SK-N-SH (cell line): ENCODE data around the gene CASZ1. TPM values are rescaled to one million over a fixed set of nuclear protein-coding genes. Genes with fewer than 3 reads are reported as not detected.

Experiments used
- CTCF ChIA-PET: fragments of 300-600, 350-600 bp; formaldehyde crosslinking; extraction: SDS; loops from one replicate; lab custom pipeline; 2021; lab: Yijun Ruan, JAX
- POLR2A ChIA-PET: fragments of 350-600 bp; sonication (Branson Sonifier 250); formaldehyde crosslinking; extraction: SDS; loops from one replicate; lab custom pipeline; 2020; ENCODE audit warnings: antibody characterized with exemption, inconsistent platforms; lab: Yijun Ruan, JAX
- DNase-seq: peaks from one replicate; pipeline ENCODE4 v3.0.0; 2012
- H2AFZ ChIP-seq: fragments of 200-600 bp; sonication (generic); 2 replicates; pipeline ENCODE4 v1.8.1; 2016; ENCODE audit warnings: antibody characterized with exemption, mild to moderate bottlenecking, low read depth
- H3F3A ChIP-seq: fragments of 200-600 bp; sonication (generic); replicated peaks from 2 replicates; pipeline ENCODE3; 2016; ENCODE audit warnings: antibody characterized with exemption, mild to moderate bottlenecking; ENCODE audit not compliant: insufficient read depth
- H3K27ac ChIP-seq, 2 experiments: fragments of 200-500 bp in 1 of 2; fragments of 200-600 bp in 1 of 2; sonication (Bioruptor generic) in 1 of 2; sonication (generic), shearing (Covaris generic) in 1 of 2; 2 replicates each; pipeline versions ENCODE4 v1.5.1 to v1.6.1; 2014 to 2016; ENCODE audit warnings: low read depth in 2 of 2, inconsistent platforms in 1 of 2, low read length in 1 of 2, mild to moderate bottlenecking in 1 of 2, mixed read lengths in 1 of 2
- H3K27me3 ChIP-seq: fragments of 200-600 bp; sonication (generic), shearing (Covaris generic); 2 replicates; pipeline ENCODE4 v1.6.1; 2016; ENCODE audit warnings: mixed run types; ENCODE audit not compliant: insufficient read depth
- H3K36me3 ChIP-seq, 2 experiments: fragments of 200-500 bp in 1 of 2; fragments of 200-600 bp in 1 of 2; sonication (Bioruptor generic) in 1 of 2; sonication (generic) in 1 of 2; replicated peaks in 1 of 2; 2 replicates each; pipeline versions ENCODE3 to v1.5.1; 2014 to 2016; ENCODE audit warnings: low read length in 1 of 2, mild to moderate bottlenecking in 1 of 2; ENCODE audit not compliant: insufficient read depth in 2 of 2, control insufficient read depth in 1 of 2
- H3K4me1 ChIP-seq, 2 experiments: fragments of 200-500 bp in 1 of 2; fragments of 200-600 bp in 1 of 2; sonication (Bioruptor generic) in 1 of 2; sonication (generic), shearing (Covaris generic) in 1 of 2; 2 replicates each; pipeline versions ENCODE4 v1.5.1 to v1.6.1; 2014 to 2016; ENCODE audit warnings: low read depth in 1 of 2, low read length in 1 of 2, mixed run types in 1 of 2; ENCODE audit not compliant: insufficient read depth in 2 of 2, control insufficient read depth in 1 of 2
- H3K4me2 ChIP-seq: fragments of 200-600 bp; sonication (generic), shearing (Covaris generic); 2 replicates; pipeline ENCODE4 v1.6.1; 2017; ENCODE audit warnings: mixed run types
- H3K4me3 ChIP-seq, 2 experiments: fragments of 200-500 bp in 1 of 2; fragments of 200-600 bp in 1 of 2; sonication (Bioruptor generic) in 1 of 2; sonication (generic), shearing (Covaris generic) in 1 of 2; 2 replicates each; pipeline versions ENCODE4 v1.5.1 to v1.8.1; 2014 to 2016; ENCODE audit warnings: low read depth in 2 of 2, inconsistent platforms in 1 of 2, low read length in 1 of 2, mild to moderate bottlenecking in 1 of 2, mixed read lengths in 1 of 2, moderate library complexity in 1 of 2
- H3K79me2 ChIP-seq: fragments of 200-600 bp; sonication (generic); 2 replicates; pipeline ENCODE4 v1.8.1; 2017; ENCODE audit warnings: mild to moderate bottlenecking; ENCODE audit not compliant: insufficient read depth
- H3K9ac ChIP-seq: fragments of 200-600 bp; sonication (generic); 2 replicates; pipeline ENCODE4 v1.6.1; 2017; ENCODE audit warnings: mixed run types
- H3K9me2 ChIP-seq: fragments of 200-600 bp; sonication (generic); 2 replicates; pipeline ENCODE4 v1.6.1; 2017; ENCODE audit warnings: mixed run types
- H3K9me3 ChIP-seq: fragments of 200-600 bp; sonication (generic); 2 replicates; pipeline ENCODE4 v1.6.1; 2017; ENCODE audit warnings: mixed run types, mild to moderate bottlenecking, moderate library complexity
- H4K20me1 ChIP-seq: fragments of 200-600 bp; sonication (generic); 2 replicates; pipeline ENCODE4 v1.6.1; 2017; ENCODE audit warnings: mild to moderate bottlenecking, mixed run types; ENCODE audit not compliant: insufficient read depth
- CHD2 ChIP-seq: fragments of 150-350 bp; IDR thresholded peaks from 2 replicates; pipeline ENCODE4 v1.6.1; 2018; ENCODE audit warnings: low read length; ENCODE audit not compliant: partially characterized antibody
- EP300 ChIP-seq, 2 experiments: IDR thresholded peaks; 2 replicates each; pipeline versions ENCODE4 v1.4.0 to v1.6.1; 2012; ENCODE audit warnings: borderline replicate concordance in 1 of 2, low read depth in 1 of 2, low read length in 1 of 2
- FOSL2 ChIP-seq: IDR thresholded peaks from 2 replicates; pipeline ENCODE4 v1.4.0; 2012; ENCODE audit warnings: low read depth, mild to moderate bottlenecking, moderate library complexity, borderline replicate concordance
- FOXJ3 ChIP-seq: sonication (generic); formaldehyde crosslinking; IDR thresholded peaks from 2 replicates; pipeline ENCODE4 v1.5.1; 2020; ENCODE audit warnings: mild to moderate bottlenecking, missing genetic modification reagents
- FOXM1 ChIP-seq: IDR thresholded peaks from 2 replicates; pipeline ENCODE4 v1.4.0; 2012; ENCODE audit warnings: low read depth, mild to moderate bottlenecking
- GABPA ChIP-seq: IDR thresholded peaks from 2 replicates; pipeline ENCODE4 v1.4.0; 2012; ENCODE audit warnings: low read depth, mild to moderate bottlenecking
- GATA2 ChIP-seq: sonication (generic); formaldehyde crosslinking; IDR thresholded peaks from 2 replicates; pipeline ENCODE4 v1.5.0; 2020; ENCODE audit warnings: mild to moderate bottlenecking, missing genetic modification reagents
- JUND ChIP-seq: IDR thresholded peaks from 2 replicates; pipeline ENCODE4 v1.4.0; 2012
- NFIC ChIP-seq: IDR thresholded peaks from 2 replicates; pipeline ENCODE4 v1.4.0; 2012; ENCODE audit warnings: borderline replicate concordance
- POLR2AphosphoS5 ChIP-seq: IDR thresholded peaks from 2 replicates; pipeline ENCODE4 v1.6.1; 2012; ENCODE audit warnings: low read depth, low read length
- RAD21 ChIP-seq: IDR thresholded peaks from 2 replicates; pipeline ENCODE4 v1.6.1; 2012; ENCODE audit warnings: mild to moderate bottlenecking, low read length
- RXRA ChIP-seq: IDR thresholded peaks from 2 replicates; pipeline ENCODE4 v1.4.0; 2012; ENCODE audit warnings: low read depth, mild to moderate bottlenecking, borderline replicate concordance
- SIN3A ChIP-seq: IDR thresholded peaks from 2 replicates; pipeline ENCODE4 v1.6.1; 2012; ENCODE audit warnings: low read depth, mild to moderate bottlenecking, low read length, moderate library complexity, borderline replicate concordance
- TCF12 ChIP-seq: IDR thresholded peaks from 2 replicates; pipeline ENCODE4 v1.4.0; 2012
- WGBS: methylation state at CpG from one replicate; pipeline ENCODE4 v1.1.6; 2017; ENCODE audit warnings: low lambda C conversion rate; 5-methylcytosine and 5-hydroxymethylcytosine counted together
- polyA plus RNA-seq, 3 experiments: library from polyadenylated mRNA; depleted of rRNA; stranded (reverse); fragments of >200 nt; gene quantifications; 2 replicates each; pipeline ENCODE4 v1.2.3, GENCODE V29; 2012
- TF ChIP-seq, protein P1 (sequence below): IDR thresholded peaks from 2 replicates; pipeline ENCODE4 v1.4.0; 2012; ENCODE audit warnings: low read depth, borderline replicate concordance
- TF ChIP-seq, protein P2 (sequence below): fragments of 200-600 bp; sonication (generic); IDR thresholded peaks from 2 replicates; pipeline ENCODE4 v1.6.1; 2017; ENCODE audit warnings: antibody characterized with exemption, mild to moderate bottlenecking, moderate library complexity

CASZ1 gene
- polyA plus RNA-seq, 1 of the 3 experiments (the other 2 are of a cell fraction) = 0.51 TPM

DNA sequence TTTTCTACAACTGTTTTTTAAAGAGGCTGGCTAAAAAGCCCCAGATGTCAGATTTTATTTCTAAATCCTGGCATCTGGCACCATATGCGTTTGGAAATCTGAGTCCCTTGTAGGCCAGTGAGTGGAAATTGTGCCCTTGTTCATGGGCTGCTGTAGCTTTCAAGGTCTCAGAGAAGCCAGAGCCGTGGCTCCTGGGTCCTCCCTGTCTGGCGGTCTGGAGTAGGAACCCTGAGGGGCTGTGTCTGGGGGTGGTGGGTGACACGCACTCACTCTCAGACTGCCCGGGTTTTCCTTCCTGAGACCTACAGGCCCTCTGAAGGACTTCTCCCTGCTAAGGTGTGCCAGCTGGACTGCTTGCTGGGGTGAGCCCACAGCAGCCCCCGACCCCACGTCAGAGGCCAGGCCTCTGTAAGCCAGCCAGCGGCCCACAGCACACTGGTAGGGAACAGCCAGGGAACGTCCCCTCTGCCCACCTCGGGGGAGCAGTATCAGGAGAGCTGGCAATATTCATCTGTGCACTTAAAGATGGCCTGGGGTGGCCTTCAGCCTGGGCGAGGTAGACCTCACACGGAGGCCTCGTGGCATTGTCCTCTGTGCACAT lies 170.2 kb downstream of the CASZ1 start:
- Histone ChIP-seq H3K27me3 (no peaks in the 10 kb centered on the region), H3K4me3 (no peak overlapping the region), H3K36me3 (peaks cover 0 to 2% of the 10 kb centered on the region in 2 experiments), H3F3A (no peaks in the 10 kb centered on the region), H3K27ac (peak overlapping the region in 1 of 2 experiments; percentile 90; a peak in 2 of 4 replicates), H2AFZ (no peak overlapping the region), H3K9me3 (no peaks in the 10 kb centered on the region), H3K4me1 (peaks cover 0 to 38% of the 10 kb centered on the region in 2 experiments; a peak in 1 of 4 replicates), H3K4me2 (no peak overlapping the region), H4K20me1 (no peaks in the 10 kb centered on the region), H3K9ac (no peak overlapping the region), H3K9me2 (no peaks in the 10 kb centered on the region), H3K79me2 (no peaks in the 10 kb centered on the region)
- ChIA-PET POLR2A (interaction anchor here (0.7 kb wide), 1 partner anchor 38 kb away, joined by 3 read pairs; no protein-coding TSS in a partner anchor), CTCF (interaction anchor here (1.1 to 1.5 kb wide), 3 partner anchors 14 to 241 kb away, joined by 4 read pairs; no protein-coding TSS in a partner anchor)
- TF ChIP-seq EP300 (IDR thresholded peaks at IDR 0.05; ENCODE audit: borderline replicate concordance in 1 of 2, low read depth in 1 of 2, low read length in 1 of 2) (peak in 1 of 2 experiments; percentile 55; a peak in 2 of 4 replicates), JUND (no peak), FOXJ3 (CRISPR knock-in tag) (0 out of 2 replicates have a peak, but pooled peaks have one; percentile 4)
- TF ChIP-seq, protein P1, sequence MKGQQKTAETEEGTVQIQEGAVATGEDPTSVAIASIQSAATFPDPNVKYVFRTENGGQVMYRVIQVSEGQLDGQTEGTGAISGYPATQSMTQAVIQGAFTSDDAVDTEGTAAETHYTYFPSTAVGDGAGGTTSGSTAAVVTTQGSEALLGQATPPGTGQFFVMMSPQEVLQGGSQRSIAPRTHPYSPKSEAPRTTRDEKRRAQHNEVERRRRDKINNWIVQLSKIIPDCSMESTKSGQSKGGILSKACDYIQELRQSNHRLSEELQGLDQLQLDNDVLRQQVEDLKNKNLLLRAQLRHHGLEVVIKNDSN = no peak
- peak; percentile 82 for DNase-seq
- 71% methylated on average over 3 of the region's 13 CpGs for WGBS

DNA sequence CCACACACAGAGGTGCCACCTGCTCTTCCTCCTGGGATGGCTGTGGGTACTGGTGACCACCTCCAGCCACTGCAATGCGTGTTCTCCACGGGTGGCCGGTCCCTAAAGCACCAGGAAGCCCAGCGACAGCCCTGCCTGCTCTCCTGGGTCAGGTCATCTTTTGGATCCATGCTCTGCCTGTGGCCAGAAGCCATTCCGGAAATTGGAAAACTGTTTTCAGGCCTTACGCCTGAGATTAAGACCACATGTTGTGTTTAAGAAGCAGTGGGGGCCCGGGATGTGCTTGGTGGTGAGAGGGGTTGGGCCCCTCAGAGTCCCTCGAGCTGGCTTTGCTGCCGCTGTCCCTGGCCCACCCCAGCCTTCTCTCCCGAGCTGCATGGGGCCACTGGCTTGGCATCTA lies 170.9 kb downstream of the CASZ1 start:
- POLR2A ChIA-PET = interaction anchor here (0.7 kb wide), 1 partner anchor 38 kb away, joined by 3 read pairs; no protein-coding TSS in a partner anchor

DNA sequence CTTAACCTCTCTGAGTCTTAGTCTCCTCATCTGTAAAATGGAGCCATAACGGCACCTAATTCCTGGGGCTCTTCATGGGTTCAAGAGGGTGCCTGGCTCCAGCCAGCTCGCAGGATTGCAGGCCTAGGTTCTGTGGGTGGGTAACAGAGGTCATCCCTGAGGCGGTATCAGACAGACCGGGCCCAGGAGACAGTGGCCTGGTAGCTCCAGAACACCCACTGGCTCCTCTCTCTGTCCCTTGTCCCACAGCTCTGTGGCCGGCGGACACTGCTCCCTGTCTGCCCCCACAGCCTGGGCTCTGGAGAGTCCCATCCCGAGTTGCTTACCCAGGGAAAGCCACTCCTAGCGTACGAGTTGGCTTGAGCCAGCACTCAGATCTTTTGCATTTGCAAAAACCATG lies 171.4 kb downstream of the CASZ1 start:
- DNase-seq = no peak
- Histone ChIP-seq H3K9ac (no peak overlapping the region), H3K4me2 (no peak overlapping the region), H3K9me2 (no peaks in the 10 kb centered on the region), H3K27ac (peak overlapping the region in 1 of 2 experiments; percentile 90; a peak in 2 of 4 replicates), H3K4me1 (peaks cover 0 to 33% of the 10 kb centered on the region in 2 experiments; a peak in 1 of 4 replicates), H4K20me1 (no peaks in the 10 kb centered on the region), H3F3A (no peaks in the 10 kb centered on the region), H3K4me3 (no peak overlapping the region), H3K9me3 (no peaks in the 10 kb centered on the region), H3K27me3 (no peaks in the 10 kb centered on the region), H2AFZ (no peak overlapping the region), H3K79me2 (no peaks in the 10 kb centered on the region), H3K36me3 (peaks cover 0 to 2% of the 10 kb centered on the region in 2 experiments)
- CTCF ChIA-PET = interaction anchor here (0.8 kb wide), 1 partner anchor 281 kb away, joined by 3 read pairs; no protein-coding TSS in a partner anchor
- WGBS = 95% methylated on average over 8 of the region's 9 CpGs
- POLR2A ChIA-PET = no interaction called here
- TF ChIP-seq, protein P2, sequence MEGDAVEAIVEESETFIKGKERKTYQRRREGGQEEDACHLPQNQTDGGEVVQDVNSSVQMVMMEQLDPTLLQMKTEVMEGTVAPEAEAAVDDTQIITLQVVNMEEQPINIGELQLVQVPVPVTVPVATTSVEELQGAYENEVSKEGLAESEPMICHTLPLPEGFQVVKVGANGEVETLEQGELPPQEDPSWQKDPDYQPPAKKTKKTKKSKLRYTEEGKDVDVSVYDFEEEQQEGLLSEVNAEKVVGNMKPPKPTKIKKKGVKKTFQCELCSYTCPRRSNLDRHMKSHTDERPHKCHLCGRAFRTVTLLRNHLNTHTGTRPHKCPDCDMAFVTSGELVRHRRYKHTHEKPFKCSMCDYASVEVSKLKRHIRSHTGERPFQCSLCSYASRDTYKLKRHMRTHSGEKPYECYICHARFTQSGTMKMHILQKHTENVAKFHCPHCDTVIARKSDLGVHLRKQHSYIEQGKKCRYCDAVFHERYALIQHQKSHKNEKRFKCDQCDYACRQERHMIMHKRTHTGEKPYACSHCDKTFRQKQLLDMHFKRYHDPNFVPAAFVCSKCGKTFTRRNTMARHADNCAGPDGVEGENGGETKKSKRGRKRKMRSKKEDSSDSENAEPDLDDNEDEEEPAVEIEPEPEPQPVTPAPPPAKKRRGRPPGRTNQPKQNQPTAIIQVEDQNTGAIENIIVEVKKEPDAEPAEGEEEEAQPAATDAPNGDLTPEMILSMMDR = no peak
- TF ChIP-seq RAD21 (no peak), FOXM1 (no peak), CHD2 (no peak), NFIC (no peak), EP300 (IDR thresholded peaks at IDR 0.05; ENCODE audit: borderline replicate concordance in 1 of 2, low read depth in 1 of 2, low read length in 1 of 2) (no peak), JUND (no peak), TCF12 (no peak), GABPA (no peak), GATA2 (CRISPR knock-in tag) (no peak), POLR2AphosphoS5 (no peak), FOSL2 (no peak), RXRA (no peak), SIN3A (no peak)

More for the DNA sequence above, 170.9 kb downstream of the CASZ1 start:
- Histone ChIP-seq H3K9ac (no peak overlapping the region), H4K20me1 (no peaks in the 10 kb centered on the region), H3K4me3 (no peak overlapping the region), H3K27me3 (no peaks in the 10 kb centered on the region), H3K9me3 (no peaks in the 10 kb centered on the region), H3K36me3 (peaks cover 0 to 2% of the 10 kb centered on the region in 2 experiments), H3F3A (no peaks in the 10 kb centered on the region), H3K4me2 (no peak overlapping the region), H2AFZ (no peak overlapping the region), H3K9me2 (no peaks in the 10 kb centered on the region), H3K4me1 (peaks cover 0 to 36% of the 10 kb centered on the region in 2 experiments; a peak in 1 of 4 replicates), H3K79me2 (no peaks in the 10 kb centered on the region), H3K27ac (peak overlapping the region in 1 of 2 experiments; percentile 90; a peak in 2 of 4 replicates)
- CTCF ChIA-PET = interaction anchor here (0.8 to 1.1 kb wide), 2 partner anchors 105 to 280 kb away, joined by 3 to 4 read pairs; no protein-coding TSS in a partner anchor
- 74% methylated on average over 6 of the region's 10 CpGs for WGBS
- DNase-seq = peak; percentile 68
- TF ChIP-seq RAD21 (no peak), FOXM1 (no peak), POLR2AphosphoS5 (no peak)
